Stimulated activated CD8-positive, alpha-beta memory T cell treated with anti-CD3 and anti-CD28 coated beads, Interleukin-4, amount 100 ng/mL, for 1 hour (primary cell): Measurements from ENCODE around the gene KCNAB1.
"Not testable (repeated sequence)": the region's sequence is repeated elsewhere in the genome, so short reads cannot be mapped to it uniquely, and the experiment has no call there.

Source experiments
- DNase-seq, 2 donors: peaks; one replicate each; pipeline ENCODE4 v3.0.0-alpha.2; 2020; ENCODE audit warnings: low read depth in 2 of 2, low spot score in 1 of 2

The KCNAB1 gene

DNA sequence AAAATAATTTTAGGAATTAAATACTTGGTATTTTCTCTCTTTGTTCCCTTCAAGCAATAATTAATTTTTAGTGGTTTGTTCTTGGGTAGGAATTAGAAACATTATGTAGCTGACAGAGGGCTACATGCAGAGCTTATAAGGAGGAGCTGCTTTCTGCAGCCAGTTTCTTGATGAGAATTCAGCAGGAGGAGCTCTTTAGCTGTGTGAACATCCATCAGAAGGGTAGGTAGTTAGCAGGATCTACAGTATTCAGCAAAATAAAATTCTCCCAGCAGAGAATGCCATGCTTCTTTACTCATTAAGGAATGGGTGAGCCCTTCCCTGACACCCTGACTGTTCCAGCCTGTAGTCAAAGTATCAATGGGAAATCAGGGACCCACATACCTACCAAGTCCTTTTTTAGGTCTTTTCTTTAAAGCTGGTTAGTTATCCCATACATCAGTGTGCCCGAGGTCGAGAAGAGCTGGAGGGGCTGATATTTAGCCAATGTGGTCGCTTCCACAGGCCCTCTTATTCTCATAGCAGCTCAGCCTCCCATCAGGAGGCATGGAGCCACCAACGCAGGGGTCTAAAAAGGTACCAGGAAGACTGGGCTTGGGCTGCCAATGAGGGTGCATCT is 54.0 kb downstream of the KCNAB1 start:
- DNase-seq = no peak

DNA sequence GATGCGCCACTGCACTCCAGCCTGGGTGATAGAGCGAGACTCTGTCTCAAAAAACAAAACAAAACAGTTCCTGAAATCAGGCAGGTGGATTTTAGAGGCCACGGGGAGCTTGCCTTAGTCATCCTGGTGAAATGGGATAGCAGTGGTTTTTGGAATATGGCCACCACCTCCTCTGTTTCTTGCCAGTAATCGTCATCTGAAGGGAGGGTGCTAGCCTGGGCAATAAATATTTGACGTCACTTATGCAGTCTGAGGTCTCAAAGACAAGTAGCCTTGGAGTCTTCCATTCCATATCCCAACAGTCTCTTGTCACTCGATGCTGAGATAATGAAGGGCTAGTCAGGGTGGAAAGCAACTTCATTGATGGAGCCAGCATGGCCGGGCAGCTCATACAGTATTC is 55.2 kb downstream of the KCNAB1 start:
- DNase-seq = no peak

DNA sequence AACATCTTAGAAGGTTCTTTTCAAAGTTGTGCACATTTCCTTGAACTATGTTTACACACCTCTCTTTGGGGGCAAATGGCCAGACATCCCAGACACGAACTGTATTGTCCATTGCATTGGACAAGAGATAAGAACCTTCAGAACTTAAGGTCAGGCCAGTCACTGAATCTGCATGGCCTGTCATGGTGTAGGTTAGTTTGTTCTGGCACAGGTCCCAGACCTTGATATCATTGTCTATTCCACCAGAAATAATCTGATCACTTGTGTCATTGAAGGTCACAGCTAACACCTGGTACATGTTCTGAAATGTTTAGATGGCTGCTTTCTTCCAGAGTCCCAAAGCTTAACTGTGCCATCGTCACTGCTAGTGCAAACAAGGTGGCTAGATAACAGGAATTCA is 55.7 kb downstream of the KCNAB1 start:
- no peak for DNase-seq

DNA sequence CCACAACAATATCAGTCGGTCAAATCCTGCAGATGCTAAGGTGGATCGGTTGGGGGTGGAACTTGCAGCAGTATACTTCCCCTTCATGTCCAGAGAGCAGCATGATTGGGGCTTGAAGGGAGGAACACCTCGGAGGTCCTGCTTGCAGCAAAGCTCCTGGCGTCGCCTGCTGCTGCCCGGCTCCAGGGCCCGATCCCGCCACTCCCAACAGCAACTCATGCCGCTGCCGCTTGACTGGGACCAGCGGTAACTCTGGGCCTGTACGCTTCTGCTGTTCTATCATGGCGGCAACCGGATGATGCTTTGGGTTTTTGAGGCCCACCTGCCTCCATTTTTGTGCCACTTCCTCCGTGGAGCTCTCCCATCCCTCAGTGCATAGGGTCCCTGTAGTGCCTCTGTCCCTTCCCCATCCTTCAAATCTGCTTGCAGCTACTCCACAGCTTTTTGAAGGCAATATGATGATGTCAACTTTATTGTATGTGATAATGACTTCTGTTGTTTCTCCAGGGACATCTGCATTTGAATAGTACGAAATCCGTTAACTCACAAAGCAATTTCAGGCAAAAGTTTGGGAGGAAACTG is 56.3 kb downstream of the KCNAB1 start:
- no peak for DNase-seq

DNA sequence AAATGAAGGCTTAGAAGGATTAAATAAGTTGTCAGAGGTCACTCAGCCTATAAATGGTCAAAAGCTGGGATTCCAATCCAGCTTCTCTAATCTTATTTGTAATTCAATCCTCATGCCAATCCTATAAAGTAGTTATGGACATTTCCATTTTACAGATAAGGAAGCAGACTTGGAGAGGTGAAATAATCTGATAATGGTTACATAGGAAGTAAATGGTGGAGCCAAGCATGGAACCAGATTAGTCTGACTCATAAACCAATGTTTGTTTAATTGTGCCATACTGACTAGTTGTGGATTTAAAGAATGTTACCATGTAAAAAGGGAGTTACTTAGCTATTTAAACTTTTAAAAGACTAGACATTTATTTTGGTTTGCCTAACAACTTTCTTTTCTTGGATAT is 59.7 kb downstream of the KCNAB1 start:
- DNase-seq = no peak

DNA sequence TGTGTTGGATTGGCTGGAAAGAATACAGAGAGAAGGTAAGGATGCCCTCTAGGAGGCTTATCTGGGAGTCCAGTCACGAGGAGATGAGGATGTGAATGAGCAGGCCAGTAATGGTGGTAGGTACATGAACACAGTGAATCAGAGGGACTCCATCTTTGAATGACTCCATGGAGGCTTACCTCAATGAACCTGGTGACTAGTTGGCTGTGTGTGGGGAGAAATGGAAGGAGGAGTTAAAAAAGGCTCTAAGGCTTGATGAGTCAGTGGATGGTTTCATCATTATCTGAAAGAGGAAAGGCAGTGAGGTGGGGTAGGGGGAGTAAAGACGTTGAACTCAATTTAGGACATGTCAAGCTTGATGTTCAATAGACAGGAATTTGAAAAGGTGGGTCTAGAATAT is 61.1 kb downstream of the KCNAB1 start:
- DNase-seq = no peak

DNA sequence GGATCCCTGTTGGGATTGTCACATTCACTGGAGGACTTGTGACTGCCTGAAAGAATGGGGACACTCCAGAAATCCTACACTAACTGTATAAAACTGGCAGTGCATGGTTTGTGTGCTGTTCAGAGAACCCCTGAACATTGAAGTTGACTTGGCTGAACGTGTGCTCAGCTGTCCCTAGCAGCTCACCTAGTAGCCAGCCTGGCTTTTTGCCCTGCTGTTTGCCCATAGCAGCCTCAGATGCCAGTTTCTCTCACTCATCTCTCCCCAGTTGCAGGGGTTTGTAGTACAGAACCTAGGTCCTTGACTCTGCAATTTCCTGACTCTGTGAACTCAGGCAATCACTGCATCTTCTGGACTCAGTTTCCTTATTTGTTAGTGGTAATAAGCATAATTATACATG is 63.0 kb downstream of the KCNAB1 start:
- DNase-seq = no peak

DNA sequence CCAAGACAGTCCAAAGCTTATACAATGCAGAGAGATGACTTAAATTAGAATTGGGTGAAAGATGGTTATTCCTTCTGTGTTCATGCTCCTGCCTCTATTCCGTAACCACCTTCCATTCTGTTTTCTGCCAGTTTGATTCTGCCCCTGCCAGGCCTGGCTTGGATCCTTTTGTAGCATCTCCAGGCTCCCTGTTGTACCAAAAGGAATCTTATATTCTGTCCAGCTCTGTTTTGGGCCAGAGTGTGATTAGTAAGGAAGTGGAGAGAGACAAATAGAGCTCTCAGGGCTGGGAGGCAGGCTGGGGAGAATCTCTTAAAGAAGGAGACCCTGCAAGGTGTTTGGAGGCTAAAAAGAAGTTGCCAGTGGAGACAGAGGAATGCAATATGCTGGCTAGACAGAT is 63.8 kb downstream of the KCNAB1 start:
- DNase-seq = no peak

DNA sequence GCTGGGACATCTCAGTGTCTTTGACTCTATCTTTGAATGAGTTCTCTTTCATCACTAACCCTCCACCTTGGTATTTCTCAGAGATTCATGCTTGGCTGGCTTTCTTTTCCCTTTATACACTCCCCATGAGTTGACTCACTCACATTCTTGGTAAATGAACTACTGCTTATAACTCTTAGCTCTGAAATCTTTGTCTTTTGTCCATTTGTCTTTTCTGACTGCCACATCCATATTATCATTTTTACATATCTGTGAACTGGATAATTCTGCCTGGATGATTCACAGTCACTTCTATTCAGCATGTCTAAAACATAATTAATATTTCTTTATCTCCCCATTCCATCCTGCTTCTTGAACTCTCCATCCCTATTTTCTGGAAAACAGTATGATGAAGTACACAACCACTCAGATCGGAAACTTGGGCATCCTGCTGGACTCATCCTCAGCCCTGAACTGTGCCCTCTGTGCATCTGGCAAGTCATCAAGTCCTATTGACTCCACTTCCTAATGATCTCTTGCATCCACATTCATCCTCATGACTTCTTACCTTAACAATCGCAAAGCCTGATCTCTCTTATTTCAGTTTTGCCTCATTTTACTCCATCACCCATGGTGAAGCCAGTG is 66.9 kb downstream of the KCNAB1 start:
- no peak for DNase-seq

DNA sequence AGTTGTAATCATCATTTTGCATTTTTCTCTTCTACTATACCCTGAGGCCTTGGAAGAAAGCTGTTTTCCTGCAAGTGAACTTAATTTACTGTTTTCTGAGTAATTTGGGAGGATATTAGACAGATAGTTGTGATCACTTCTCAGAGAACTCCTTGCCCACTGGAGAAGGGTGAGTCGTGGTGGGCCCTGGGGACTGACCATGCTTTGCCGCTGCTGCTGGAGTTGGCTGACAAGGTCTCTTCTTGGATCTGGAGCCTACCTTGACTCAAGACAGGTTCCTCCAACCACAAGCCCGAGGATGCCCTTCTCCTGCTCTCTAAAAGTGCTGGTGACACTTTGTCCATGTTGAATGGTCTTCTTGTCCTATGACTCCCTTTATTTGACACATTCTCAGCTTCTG is 68.4 kb downstream of the KCNAB1 start:
- no peak for DNase-seq

DNA sequence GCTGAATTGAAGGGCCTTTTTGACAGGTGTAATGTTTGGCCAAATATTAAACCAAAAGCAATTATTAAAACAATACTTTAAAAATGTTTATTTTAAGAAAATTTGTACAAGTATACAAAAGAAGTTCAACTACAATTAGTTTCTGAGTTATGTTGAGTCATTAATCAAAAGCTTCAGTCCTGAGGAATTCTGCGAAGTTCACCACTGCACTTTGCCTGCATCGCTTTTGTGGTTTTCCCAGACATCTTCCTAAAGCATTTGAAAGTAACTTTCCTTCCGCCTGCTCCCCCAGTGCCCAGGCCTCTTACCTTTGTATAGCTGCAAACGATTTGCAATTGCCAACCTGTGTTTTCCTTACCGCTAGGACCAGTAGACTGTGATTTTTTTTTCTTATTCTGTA is 69.5 kb downstream of the KCNAB1 start:
- no peak for DNase-seq

DNA sequence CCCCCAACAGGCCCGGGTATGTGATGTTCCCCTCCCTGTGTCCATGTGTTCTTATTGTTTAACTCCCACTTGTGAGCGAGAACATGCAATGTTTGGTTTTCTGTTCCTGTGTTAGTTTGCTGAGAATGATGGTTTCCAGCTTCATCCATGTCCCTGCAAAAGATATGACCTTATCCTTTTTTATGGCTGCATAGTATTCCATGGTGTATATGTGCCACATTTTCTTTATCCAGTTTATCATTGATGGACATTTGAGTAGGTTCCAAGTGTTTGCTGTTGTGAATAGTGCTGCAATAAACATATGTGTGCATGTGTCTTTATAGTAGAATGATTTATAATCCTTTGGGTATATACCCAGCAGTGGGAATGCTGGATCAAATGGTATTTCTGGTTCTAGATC is 74.6 kb downstream of the KCNAB1 start:
- not testable (repeated sequence) for DNase-seq

DNA sequence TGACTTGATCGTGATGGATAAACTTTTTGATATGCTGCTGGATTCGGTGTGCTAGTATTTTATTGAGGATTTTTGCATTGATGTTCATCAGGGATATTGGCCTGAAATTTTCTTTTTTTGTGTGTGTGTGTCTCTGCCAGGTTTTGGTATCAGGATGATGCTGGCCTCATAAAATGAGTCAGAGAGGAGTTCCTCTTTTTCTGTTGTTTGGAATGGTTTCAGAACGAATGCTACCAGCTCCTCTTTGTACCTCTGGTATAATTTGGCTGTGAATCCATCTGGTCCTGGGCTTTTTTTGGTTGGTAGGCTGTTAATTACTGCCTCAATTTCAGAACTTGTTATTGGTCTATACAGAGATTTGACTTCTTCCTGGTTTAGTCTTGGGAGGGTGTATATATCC is 76.8 kb downstream of the KCNAB1 start:
- not testable (repeated sequence) for DNase-seq

DNA sequence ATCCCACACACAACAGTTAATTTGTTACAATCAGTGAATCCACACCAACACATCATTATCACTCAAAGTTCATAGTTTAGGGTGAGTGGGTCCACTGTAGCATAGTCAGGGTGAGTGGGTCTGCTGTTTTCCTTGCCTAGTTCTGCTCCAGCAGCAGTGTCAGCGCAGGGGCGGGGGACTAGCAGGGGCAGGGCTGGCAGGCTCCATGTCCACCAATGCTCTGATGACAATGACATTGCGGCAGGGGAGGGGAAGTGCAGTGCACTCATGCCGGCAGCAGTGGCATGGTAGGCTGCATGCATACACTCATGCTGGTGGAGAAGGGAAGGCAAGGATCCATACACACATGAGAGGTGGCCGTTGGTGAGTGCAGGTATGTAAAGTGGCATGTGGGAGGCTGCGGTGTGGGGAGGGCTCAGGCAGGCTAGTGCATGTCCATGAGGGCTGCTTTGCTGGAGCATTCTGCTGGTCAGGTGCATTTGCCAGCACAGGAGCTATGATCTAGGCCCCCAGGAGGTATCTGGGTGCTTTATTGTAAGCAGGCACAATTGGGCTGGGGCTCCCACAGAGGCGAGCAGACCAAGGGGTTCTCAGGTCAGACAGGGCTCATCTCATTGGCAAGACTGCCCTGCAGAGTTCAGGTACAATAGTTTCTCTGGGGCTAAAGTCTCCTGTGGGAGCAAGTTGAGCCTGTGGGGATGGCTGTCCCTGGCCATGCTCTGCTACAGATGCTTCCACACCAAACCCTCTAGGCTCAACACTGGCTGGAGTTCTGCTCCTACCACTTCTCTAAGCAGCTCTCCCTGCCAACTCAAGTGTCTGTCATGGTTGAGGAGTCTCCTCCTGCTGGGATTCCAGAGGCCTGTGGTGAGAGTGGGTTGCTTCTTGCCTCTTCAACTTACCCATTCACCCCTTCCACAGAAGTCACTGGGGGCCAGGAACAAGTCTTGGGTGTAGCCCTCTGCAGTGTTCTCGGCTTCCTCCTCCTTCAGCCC is 81.3 kb downstream of the KCNAB1 start:
- DNase-seq = no peak

DNA sequence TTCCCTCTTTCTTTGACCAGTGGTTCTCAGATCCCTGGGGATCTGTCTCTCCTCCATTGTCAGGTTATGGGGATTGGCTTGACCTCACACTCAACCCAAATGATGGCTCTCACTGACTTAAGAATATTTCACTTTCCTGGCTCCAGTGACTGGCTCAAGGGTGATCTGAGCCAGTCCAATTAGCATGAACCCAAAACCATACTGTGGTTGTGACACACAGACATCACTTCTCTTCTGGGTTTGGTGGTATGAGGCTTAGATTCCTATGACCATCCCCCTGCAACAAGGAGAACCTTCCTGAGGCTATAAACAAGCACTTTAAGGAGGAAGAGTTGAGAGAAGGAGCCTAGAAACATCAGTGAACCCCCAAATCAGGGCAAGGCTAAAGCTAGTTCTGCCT is 85.8 kb downstream of the KCNAB1 start:
- no peak for DNase-seq

DNA sequence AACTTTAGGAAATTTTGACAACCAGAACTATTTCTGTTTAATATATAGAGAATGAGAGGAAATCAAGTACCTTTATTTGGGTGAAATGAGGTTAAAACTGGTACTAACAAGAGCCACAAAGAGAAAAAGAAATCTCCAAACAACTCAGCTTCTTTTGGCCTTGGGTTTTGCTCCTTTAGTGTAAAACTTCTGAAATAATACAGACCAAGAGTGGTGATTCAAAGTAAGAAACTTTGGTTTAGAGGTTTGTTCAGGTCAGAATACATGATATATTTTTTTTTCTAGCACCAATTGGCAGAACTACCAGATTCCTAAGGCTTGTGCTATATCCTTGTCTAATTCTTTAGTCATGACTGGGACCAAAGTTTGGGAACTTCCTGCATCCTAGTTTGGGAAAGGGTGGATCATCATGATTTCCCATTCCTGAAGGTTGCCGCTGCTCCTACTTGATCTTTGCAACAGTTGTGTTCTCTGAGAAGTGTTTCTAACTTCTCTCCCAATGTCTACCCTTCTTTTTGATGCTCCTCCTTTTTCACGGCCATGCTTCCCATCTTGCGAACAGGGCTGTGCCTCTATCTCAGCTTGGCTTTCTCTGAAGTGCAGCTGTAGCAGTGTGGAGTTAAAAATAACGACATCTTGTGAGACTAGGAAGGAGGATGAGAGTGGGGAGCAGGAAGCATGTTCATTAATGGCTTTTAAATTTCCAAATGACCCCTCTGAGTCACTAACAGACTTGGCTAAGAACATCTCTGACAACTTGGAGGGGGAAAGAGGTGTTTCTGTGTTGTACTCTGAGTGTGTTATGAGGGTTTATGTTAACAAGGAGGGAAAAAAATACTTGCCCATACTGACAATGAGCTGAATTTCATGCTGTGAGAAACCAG is 87.7 kb downstream of the KCNAB1 start:
- DNase-seq = no peak

DNA sequence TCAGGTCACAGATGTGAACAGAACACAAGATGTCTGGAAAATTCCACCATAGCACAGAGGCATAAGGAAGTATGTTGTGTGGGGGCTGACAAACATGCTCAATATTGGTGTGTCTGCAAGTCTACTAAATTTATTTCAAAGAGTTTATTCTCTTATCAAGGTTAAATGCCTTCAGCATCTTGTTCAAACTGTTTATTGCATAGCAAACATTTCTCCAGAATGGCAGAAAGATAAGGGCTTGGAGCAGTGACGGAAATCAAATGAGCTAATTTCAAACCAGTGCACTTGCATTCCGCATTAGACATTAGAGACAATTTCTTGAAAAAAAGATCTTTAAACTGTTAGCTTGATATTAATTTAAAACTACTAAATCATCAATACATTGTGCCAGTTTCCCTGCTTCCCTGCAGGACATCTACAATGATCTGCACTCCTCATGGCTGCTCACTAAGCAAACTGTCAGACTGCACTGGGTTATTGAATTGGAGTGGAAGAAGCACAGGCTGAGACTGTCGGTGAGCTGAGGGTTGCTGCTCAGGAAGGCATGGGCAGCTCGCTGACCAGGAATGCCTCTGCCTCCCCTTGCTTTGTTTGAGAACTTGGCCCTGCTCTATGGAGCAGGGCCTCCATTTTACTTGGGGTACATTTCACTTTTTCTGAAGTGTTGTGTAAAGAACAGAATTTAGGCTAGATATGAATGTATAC is 89.4 kb downstream of the KCNAB1 start:
- DNase-seq = no peak

DNA sequence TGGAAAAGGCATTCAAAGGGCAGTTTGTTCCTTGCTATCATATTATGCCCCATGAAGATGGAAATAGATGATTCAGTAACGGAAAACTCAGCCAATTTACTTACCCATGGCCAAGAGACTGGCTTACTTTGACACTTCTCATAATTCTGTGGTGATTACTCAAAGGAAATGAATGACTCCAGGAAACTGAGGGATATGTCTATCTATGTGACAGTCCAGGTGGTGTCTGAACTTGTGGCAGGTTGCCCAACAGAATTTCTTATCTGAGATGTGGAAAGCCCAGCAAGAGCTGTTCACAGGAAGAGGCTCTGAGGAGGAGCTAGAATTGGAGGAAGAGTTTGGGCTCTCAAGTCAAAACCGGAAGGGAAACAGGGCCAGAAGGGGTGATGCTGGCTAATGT is 91.2 kb downstream of the KCNAB1 start:
- DNase-seq = no peak

DNA sequence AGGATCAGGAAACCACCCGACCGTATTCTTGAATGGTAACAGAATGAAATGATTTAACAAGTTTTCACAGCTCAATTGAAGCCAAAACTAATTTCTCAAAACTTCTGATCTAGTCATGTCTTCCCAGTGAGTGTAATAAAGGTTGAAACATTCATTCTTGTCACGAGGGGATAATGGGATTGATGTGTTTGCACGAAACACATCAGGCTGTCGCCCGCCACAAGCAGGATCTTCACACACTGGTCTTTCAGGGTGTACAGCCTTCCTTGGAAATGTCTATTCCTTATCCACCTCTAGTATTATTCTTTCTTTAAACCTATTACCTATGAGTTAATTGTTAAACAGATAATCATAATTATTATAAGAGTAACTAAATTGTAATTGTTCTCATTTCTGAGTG is 94.3 kb downstream of the KCNAB1 start:
- no peak for DNase-seq

DNA sequence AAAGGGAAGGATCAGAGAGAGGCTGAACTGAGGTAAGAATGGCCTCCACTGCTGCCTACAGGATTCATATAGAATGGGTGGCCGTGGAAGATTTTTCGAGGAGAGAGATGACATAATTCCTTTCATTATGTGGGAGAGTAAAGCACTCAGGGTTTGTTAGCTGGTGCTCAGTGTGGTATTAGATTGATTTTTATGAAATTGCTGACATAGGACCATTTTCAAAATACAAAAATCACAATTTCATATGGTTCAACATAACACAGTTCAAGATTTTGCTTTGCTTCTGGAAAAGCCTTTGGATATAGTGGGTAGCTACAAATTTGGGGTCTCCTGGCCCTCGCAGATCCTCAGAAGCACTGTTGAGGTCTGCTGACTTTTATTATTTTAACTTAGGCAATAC is 95.4 kb downstream of the KCNAB1 start:
- no peak for DNase-seq
